K562 (cell line): Measurements from ENCODE around the gene LRP1B. TPM values are rescaled to one million over a fixed set of nuclear protein-coding genes. Genes with fewer than 3 reads are reported as not detected.

ENCODE experiments used
- ATAC-seq: fragments of 200-7000 bp; cut with Tn5 transposase; 3 replicates; pipeline ENCODE4 v1.9.1; 2020; ENCODE audit warnings: moderate library complexity
- BruUV-seq: library from RNA; stranded (reverse); fragments of 400-500 nt; replicated peaks from 2 replicates; lab custom pipeline; 2021; lab: Mats Ljungman, UMichigan
- CTCF ChIA-PET: fragments of 300-600 bp; formaldehyde crosslinking; extraction: SDS; loops from one replicate; lab custom pipeline; 2021; ENCODE audit warnings: low intra/inter-chr PET ratio; lab: Yijun Ruan, JAX
- POLR2A ChIA-PET: fragments of 300-600, 350-650 bp; sonication (Branson Sonifier 250); formaldehyde crosslinking; extraction: SDS; loops from one replicate; lab custom pipeline; 2021; ENCODE audit warnings: antibody characterized with exemption, inconsistent platforms; lab: Yijun Ruan, JAX
- DNase-seq, 4 experiments: peaks; one replicate each; pipeline versions ENCODE4 v3.0.0 to v3.0.0-alpha.2; 2011 to 2018; ENCODE audit warnings: low spot score in 3 of 4, mixed read lengths in 3 of 4; ENCODE audit errors: extremely low read depth in 1 of 4
- FAIRE-seq: peaks from 2 replicates; lab custom pipeline; 2011; peaks lifted over from hg19 to GRCh38; lab: Jason Lieb, UNC
- H2AFZ ChIP-seq: 2 replicates; pipeline ENCODE4 v1.6.0; 2011; ENCODE audit warnings: low read depth, low read length, control low read depth, inconsistent platforms
- H3K27ac ChIP-seq: fragments of 200-600 bp; 3 replicates; pipeline ENCODE4 v1.8.0; 2011; ENCODE audit warnings: low read depth, mild to moderate bottlenecking, control low read depth, inconsistent platforms, low read length, moderate library complexity, mixed read lengths; ENCODE audit errors: extremely low read depth
- H3K27me3 ChIP-seq, 2 experiments: fragments of 300-600 bp in 1 of 2; 2 replicates in 1 of 2; 3 replicates in 1 of 2; pipeline versions ENCODE4 v1.6.0 to v1.8.0; 2011; ENCODE audit warnings: inconsistent platforms in 2 of 2, low read length in 2 of 2, mild to moderate bottlenecking in 1 of 2, mixed read lengths in 1 of 2, moderate library complexity in 1 of 2; ENCODE audit not compliant: control insufficient read depth in 2 of 2, insufficient read depth in 2 of 2
- H3K36me3 ChIP-seq: fragments of 300-600 bp; 3 replicates; pipeline ENCODE4 v1.8.0; 2011; ENCODE audit warnings: mild to moderate bottlenecking, low read length, inconsistent platforms; ENCODE audit not compliant: control insufficient read depth, insufficient read depth
- H3K4me1 ChIP-seq, 2 experiments: fragments of 200-600 bp in 1 of 2; replicated peaks in 1 of 2; 2 replicates in 1 of 2; 3 replicates in 1 of 2; pipeline versions ENCODE4 v1.5.1 to v1.8.0; 2011; ENCODE audit warnings: inconsistent platforms in 2 of 2, low read length in 2 of 2, mild to moderate bottlenecking in 1 of 2, mixed read lengths in 1 of 2, moderate library complexity in 1 of 2; ENCODE audit not compliant: control insufficient read depth in 2 of 2, insufficient read depth in 2 of 2
- H3K4me2 ChIP-seq: 2 replicates; pipeline ENCODE4 v1.6.1; 2011; ENCODE audit warnings: low read length, control low read depth, inconsistent platforms, mixed read lengths; ENCODE audit not compliant: insufficient read depth
- H3K4me3 ChIP-seq: fragments of 200-600 bp; sonication (generic), shearing (Covaris generic); 2 replicates; pipeline ENCODE4 v1.5.1; 2016; ENCODE audit warnings: control low read depth, inconsistent platforms
- H3K79me2 ChIP-seq: fragments of 200-600 bp; 3 replicates; pipeline ENCODE4 v1.8.0; 2011; ENCODE audit warnings: low read length, inconsistent platforms; ENCODE audit not compliant: control insufficient read depth, insufficient read depth
- H3K9ac ChIP-seq, 2 experiments: 2 replicates each; pipeline versions ENCODE4 v1.6.0 to v1.6.1; 2011; ENCODE audit warnings: low read depth in 2 of 2, low read length in 2 of 2, control low read depth in 1 of 2, inconsistent platforms in 1 of 2, mild to moderate bottlenecking in 1 of 2, mixed read lengths in 1 of 2; ENCODE audit not compliant: insufficient read depth in 1 of 2
- H3K9me1 ChIP-seq: one replicate; pipeline ENCODE4 v1.6.0; 2011; ENCODE audit warnings: inconsistent platforms, mild to moderate bottlenecking, low read length, moderate library complexity; ENCODE audit not compliant: control insufficient read depth, insufficient read depth
- H3K9me3 ChIP-seq: replicated peaks from 2 replicates; pipeline ENCODE4 v1.5.1; 2011; ENCODE audit warnings: low read depth, low read length, inconsistent platforms; ENCODE audit not compliant: control insufficient read depth, insufficient read depth
- H4K20me1 ChIP-seq: replicated peaks from 2 replicates; pipeline ENCODE4 v1.6.1; 2011; ENCODE audit warnings: low read length, inconsistent platforms, mixed read lengths; ENCODE audit not compliant: control insufficient read depth, insufficient read depth
- BRCA1 ChIP-seq, 2 experiments: fragments of 450-650 bp in 1 of 2; sonication (generic) in 1 of 2; formaldehyde crosslinking in 1 of 2; IDR thresholded peaks; 2 replicates each; pipeline versions ENCODE4 v1.5.0 to v1.6.1; 2017 to 2020; ENCODE audit warnings: mild to moderate bottlenecking in 1 of 2, missing genetic modification reagents in 1 of 2
- HLTF ChIP-seq: fragments of 450-650 bp; IDR thresholded peaks from 2 replicates; pipeline ENCODE4 v1.6.1; 2016
- KLF16 ChIP-seq: IDR thresholded peaks from 2 replicates; pipeline ENCODE4 v1.6.1; 2016; ENCODE audit warnings: antibody characterized with exemption
- MEF2D ChIP-seq: conservative IDR thresholded peaks from 2 replicates; pipeline ENCODE4 v1.6.1; 2016; ENCODE audit warnings: low read depth, missing genetic modification characterization, missing compliant biosample characterization
- NCOA6 ChIP-seq: fragments of 450-650 bp; IDR thresholded peaks from 2 replicates; pipeline ENCODE4 v1.6.1; 2017; ENCODE audit warnings: mild to moderate bottlenecking
- NFIC ChIP-seq: fragments of 450-650 bp; IDR thresholded peaks from 2 replicates; pipeline ENCODE4 v1.6.1; 2017; ENCODE audit warnings: mild to moderate bottlenecking, inconsistent platforms
- PHF20 ChIP-seq: fragments of 450-650 bp; IDR thresholded peaks from 2 replicates; pipeline ENCODE4 v1.6.1; 2018; ENCODE audit not compliant: partially characterized antibody
- TAF1 ChIP-seq: IDR thresholded peaks from 2 replicates; pipeline ENCODE4 v1.6.1; 2011; ENCODE audit warnings: mild to moderate bottlenecking, low read length, moderate library complexity; ENCODE audit not compliant: insufficient read depth, control insufficient read depth, severe bottlenecking; ENCODE audit errors: extremely low read depth
- TAF9B ChIP-seq: fragments of 450-650 bp; IDR thresholded peaks from 2 replicates; pipeline ENCODE4 v1.6.1; 2018; ENCODE audit warnings: mild to moderate bottlenecking; ENCODE audit not compliant: partially characterized antibody
- ZKSCAN3 ChIP-seq: fragments of 250-450 bp; sonication (Bioruptor Pico); IDR thresholded peaks from 2 replicates; pipeline ENCODE4 v1.4.0; 2020
- WGBS: fragments of 100-300 bp; shearing (Covaris generic); methylation state at CpG from one replicate; pipeline ENCODE4 v1.1.6; 2016; ENCODE audit warnings: low coverage, mixed read lengths; ENCODE audit not compliant: insufficient coverage; ENCODE audit errors: missing lambda C conversion rate; 5-methylcytosine and 5-hydroxymethylcytosine counted together
- in situ Hi-C: fragments of 300-500 bp; cut with MboI; formaldehyde crosslinking; loops from 4 replicates; pipeline ENCODE4 v1.15.0; 2018; ENCODE audit warnings: inconsistent platforms, mixed read lengths
- intact Hi-C: fragments of 100-400 bp; cut with micrococcal nuclease; formaldehyde crosslinking; loops from 2 replicates; pipeline ENCODE4 v1.14.2; 2022
- polyA plus RNA-seq, 8 experiments: library from polyadenylated mRNA; depleted of rRNA in 4 of 8; stranded (reverse) in 5 of 8; unstranded in 3 of 8; fragments of >200 nt; fragmentation: Nextera tagmentation in 2 of 8; fragmentation: Illumina TruSeq in 1 of 8; extraction: Ambion mirVana in 2 of 8; extraction: Trizol in 1 of 8; gene quantifications; 2 replicates each; pipeline versions ENCODE4 v1.2.1 to v1.2.3, GENCODE V29; 2011 to 2014; ENCODE audit warnings: inconsistent platforms in 1 of 8, missing spikeins in 1 of 8
- total RNA-seq, 7 experiments: library from RNA; depleted of rRNA in 6 of 7; stranded (reverse); fragments of >200 nt in 6 of 7; fragmentation: Illumina TruSeq in 2 of 7; extraction: Trizol in 2 of 7; gene quantifications; 2 replicates each; pipeline versions ENCODE4 v1.2.1 to v1.2.3, GENCODE V29; 2011 to 2021; ENCODE audit warnings: low replicate concordance in 1 of 7
- TF ChIP-seq, protein P1 (sequence below): fragments of 250-450 bp; sonication (Bioruptor Pico); IDR thresholded peaks from 2 replicates; pipeline ENCODE4 v1.4.0; 2020
- TF ChIP-seq, protein P2 (sequence below): fragments of 250-450 bp; sonication (Bioruptor Pico); IDR thresholded peaks from 2 replicates; pipeline ENCODE4 v1.4.0; 2020; ENCODE audit warnings: mild to moderate bottlenecking, moderate library complexity
- TF ChIP-seq, protein P3 (sequence below): fragments of 250-450 bp; sonication (Bioruptor Pico); IDR thresholded peaks from 2 replicates; pipeline ENCODE4 v1.4.0; 2020; ENCODE audit warnings: mild to moderate bottlenecking

The LRP1B gene
- total and polyA plus RNA-seq, 9 of the 15 experiments (the other 6 are each of a cell fraction or from before 2014, with no cell fraction given), result not detected

DNA sequence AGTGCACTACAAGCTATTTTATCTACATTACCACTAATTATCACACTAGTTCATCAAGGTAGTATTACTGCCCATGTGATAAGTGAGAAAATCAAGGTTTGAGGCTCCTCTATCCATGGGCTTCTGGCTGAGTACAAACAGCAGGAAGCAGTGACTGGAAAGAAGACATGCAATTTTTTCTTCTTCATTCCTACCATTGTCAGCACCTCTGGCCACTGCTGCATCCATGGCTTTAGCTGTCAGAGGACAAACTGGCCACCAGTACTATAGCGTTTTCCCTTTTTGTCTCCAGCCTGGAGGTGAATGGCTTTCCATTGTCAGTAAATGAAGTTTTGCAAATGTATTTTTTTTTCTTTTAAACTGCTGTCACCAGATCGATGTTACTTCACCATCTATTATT lies 674.9 kb downstream of the LRP1B start (continued):
- TF ChIP-seq, protein P1, sequence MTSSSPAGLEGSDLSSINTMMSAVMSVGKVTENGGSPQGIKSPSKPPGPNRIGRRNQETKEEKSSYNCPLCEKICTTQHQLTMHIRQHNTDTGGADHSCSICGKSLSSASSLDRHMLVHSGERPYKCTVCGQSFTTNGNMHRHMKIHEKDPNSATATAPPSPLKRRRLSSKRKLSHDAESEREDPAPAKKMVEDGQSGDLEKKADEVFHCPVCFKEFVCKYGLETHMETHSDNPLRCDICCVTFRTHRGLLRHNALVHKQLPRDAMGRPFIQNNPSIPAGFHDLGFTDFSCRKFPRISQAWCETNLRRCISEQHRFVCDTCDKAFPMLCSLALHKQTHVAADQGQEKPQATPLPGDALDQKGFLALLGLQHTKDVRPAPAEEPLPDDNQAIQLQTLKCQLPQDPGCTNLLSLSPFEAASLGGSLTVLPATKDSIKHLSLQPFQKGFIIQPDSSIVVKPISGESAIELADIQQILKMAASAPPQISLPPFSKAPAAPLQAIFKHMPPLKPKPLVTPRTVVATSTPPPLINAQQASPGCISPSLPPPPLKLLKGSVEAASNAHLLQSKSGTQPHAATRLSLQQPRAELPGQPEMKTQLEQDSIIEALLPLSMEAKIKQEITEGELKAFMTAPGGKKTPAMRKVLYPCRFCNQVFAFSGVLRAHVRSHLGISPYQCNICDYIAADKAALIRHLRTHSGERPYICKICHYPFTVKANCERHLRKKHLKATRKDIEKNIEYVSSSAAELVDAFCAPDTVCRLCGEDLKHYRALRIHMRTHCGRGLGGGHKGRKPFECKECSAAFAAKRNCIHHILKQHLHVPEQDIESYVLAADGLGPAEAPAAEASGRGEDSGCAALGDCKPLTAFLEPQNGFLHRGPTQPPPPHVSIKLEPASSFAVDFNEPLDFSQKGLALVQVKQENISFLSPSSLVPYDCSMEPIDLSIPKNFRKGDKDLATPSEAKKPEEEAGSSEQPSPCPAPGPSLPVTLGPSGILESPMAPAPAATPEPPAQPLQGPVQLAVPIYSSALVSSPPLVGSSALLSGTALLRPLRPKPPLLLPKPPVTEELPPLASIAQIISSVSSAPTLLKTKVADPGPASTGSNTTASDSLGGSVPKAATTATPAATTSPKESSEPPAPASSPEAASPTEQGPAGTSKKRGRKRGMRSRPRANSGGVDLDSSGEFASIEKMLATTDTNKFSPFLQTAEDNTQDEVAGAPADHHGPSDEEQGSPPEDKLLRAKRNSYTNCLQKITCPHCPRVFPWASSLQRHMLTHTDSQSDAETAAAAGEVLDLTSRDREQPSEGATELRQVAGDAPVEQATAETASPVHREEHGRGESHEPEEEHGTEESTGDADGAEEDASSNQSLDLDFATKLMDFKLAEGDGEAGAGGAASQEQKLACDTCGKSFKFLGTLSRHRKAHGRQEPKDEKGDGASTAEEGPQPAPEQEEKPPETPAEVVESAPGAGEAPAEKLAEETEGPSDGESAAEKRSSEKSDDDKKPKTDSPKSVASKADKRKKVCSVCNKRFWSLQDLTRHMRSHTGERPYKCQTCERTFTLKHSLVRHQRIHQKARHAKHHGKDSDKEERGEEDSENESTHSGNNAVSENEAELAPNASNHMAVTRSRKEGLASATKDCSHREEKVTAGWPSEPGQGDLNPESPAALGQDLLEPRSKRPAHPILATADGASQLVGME (CRISPR knock-in tag), result no peak
- no peak for TF ChIP-seq NCOA6

DNA sequence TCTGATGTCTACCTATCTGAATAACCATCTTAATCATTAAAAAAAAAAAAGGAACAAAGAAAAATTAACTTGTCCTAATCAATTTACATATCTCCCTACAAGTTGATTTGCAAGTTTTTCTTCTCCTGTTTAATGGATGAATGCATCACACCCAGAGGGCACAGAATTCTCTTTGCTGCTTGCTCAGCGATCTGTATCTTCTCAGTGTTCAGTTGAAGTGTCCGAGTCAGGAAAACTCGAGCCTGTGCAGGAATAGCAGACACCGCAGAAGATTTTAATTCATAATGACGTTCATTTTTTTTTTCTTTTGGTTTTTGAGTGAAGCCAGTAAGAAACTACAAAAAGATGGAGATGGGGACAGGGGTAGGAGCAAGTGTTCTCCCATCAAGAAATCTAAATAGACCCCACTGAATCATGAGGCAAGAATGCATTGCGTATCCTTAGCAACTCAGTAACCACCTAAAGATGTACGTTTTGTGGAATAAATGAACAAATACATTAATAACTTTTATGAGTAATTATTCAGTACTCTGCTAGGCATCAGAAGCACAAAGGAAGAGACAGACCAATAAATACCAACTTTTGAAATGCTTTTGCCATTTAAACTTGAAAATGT lies 675.5 kb downstream of the LRP1B start:
- Histone ChIP-seq H3K9me1 (no peaks in the 10 kb centered on the region), H2AFZ (no peak overlapping the region), H4K20me1 (no peaks in the 10 kb centered on the region), H3K4me3 (no peak overlapping the region), H3K4me2 (no peak overlapping the region), H3K9me3 (no peaks in the 10 kb centered on the region), H3K36me3 (no peaks in the 10 kb centered on the region), H3K27me3 (no peaks in the 10 kb centered on the region), H3K27ac (no peak overlapping the region), H3K79me2 (no peaks in the 10 kb centered on the region), H3K4me1 (no peaks in the 10 kb centered on the region), H3K9ac (no peak overlapping the region)
- ATAC-seq, result no peak
- ChIA-PET CTCF (no interaction called here), POLR2A (no interaction called here)
- no peak for DNase-seq
- 2% methylated on average over 7 of the region's 7 CpGs for WGBS
- in situ Hi-C loops (no loop called here), intact Hi-C loops (no loop called here)
- FAIRE-seq, result no peak
- no TSS peak for BruUV-seq
- TF ChIP-seq TAF1 (no peak), BRCA1 (IDR thresholded peaks at IDR 0.05) (no peak), BRCA1 (CRISPR knock-in tag; IDR thresholded peaks at IDR 0.05) (no peak), HLTF (no peak), NFIC (no peak), PHF20 (no peak), TAF9B (no peak), ZKSCAN3 (CRISPR knock-in tag) (no peak), MEF2D (tag) (no peak), KLF16 (no peak)
- TF ChIP-seq, protein P2, sequence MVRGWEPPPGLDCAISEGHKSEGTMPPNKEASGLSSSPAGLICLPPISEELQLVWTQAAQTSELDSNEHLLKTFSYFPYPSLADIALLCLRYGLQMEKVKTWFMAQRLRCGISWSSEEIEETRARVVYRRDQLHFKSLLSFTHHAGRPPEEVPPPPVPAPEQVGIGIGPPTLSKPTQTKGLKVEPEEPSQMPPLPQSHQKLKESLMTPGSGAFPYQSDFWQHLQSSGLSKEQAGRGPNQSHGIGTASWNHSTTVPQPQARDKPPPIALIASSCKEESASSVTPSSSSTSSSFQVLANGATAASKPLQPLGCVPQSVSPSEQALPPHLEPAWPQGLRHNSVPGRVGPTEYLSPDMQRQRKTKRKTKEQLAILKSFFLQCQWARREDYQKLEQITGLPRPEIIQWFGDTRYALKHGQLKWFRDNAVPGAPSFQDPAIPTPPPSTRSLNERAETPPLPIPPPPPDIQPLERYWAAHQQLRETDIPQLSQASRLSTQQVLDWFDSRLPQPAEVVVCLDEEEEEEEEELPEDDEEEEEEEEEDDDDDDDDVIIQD (CRISPR knock-in tag), result no peak
- TF ChIP-seq, protein P3, sequence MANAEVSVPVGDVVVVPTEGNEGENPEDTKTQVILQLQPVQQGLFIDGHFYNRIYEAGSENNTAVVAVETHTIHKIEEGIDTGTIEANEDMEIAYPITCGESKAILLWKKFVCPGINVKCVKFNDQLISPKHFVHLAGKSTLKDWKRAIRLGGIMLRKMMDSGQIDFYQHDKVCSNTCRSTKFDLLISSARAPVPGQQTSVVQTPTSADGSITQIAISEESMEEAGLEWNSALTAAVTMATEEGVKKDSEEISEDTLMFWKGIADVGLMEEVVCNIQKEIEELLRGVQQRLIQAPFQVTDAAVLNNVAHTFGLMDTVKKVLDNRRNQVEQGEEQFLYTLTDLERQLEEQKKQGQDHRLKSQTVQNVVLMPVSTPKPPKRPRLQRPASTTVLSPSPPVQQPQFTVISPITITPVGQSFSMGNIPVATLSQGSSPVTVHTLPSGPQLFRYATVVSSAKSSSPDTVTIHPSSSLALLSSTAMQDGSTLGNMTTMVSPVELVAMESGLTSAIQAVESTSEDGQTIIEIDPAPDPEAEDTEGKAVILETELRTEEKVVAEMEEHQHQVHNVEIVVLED (CRISPR knock-in tag), result no peak
